Stimulated activated CD4-positive, alpha-beta T cell treated with anti-CD3 and anti-CD28 coated beads, Interleukin-4, amount 100 ng/mL, for 4 hours (primary cell): ENCODE data around the gene RNF217.

Experiments
- DNase-seq, 2 experiments: peaks; one replicate each; pipeline ENCODE4 v3.0.0-alpha.2; 2020

The RNF217 gene

GRCh38 chr6:124991764-124992295 is 29.6 kb downstream of the RNF217 start:
- no peak for DNase-seq

DNA sequence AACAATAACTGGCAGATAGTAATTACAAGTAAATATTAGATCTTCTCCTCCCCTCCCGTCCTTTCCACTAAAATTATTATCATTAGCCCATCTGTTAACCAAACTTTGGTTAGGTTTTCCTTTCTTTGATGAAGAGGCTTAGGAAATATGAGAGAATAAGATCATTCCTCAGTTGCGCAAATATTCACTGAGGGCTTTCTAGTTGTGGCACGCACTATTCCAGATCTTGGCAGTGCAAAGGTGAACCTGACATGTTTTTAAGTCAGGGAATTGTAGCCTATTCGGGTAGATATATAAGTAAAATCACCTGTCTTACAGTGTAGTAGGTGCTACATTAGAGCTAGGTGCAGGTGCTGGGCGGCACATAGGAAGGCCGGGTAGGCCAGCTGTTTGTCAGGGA is 31.1 kb downstream of the RNF217 start:
- no peak for DNase-seq

DNA sequence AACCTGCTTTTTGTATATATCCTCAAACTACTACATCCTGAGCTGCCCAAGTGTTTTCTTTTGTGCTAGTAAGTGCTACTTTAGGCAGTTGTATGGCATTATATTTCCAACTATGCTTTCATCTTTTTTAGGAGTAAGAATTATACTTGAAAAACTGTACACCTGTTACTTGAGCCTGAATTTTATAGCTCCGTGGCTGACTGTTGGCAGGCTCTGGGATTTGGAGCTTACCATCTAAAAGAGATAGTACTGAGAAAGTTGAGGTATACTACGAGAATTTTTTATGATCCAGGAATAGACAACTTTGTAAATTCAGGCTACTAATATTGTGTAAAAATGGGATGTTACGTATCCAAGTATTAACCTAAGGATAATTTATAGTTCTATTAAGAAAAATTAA is 32.4 kb downstream of the RNF217 start:
- no peak for DNase-seq

GRCh38 chr6:124995131-124995530 is 32.9 kb downstream of the RNF217 start:
- no peak for DNase-seq

DNA sequence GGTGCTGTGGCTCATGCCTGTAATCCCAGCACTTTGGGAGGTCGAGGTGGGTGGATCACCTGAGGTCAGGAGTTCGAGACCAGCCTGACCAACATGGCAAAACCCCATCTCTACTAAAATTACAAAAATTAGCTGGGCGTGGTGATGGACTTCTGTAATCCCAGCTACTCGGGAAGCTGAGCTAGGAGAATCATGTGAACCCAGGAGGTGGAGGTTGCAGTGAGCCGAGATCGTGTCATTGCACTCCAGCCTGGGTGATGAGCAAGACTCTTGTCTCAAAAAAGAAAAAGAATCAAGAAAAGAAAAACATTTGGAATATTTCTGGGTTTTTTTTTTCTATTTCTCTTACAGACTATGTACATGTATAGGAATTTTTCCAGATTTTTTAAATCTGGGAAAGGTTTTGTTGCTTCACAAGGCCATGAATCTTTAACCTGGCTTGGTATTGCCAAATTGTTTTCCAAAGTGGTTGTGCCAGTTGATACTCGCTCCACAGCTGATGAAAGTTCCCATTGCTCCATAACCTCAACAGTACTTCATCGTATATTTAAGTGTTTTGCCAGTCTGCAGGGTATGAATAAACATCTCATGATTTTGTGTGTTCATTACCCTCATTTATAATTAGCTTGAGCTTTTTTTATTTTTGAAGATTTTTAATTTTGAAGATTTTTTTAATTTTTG is 33.5 kb downstream of the RNF217 start:
- no peak for DNase-seq

GRCh38 chr6:124996411-124996810 is 34.2 kb downstream of the RNF217 start:
- DNase-seq: no peak

- DNase-seq: no peak
These were observed 35.1 kb downstream of the RNF217 start for GRCh38 chr6:124997196-124997875.

DNA sequence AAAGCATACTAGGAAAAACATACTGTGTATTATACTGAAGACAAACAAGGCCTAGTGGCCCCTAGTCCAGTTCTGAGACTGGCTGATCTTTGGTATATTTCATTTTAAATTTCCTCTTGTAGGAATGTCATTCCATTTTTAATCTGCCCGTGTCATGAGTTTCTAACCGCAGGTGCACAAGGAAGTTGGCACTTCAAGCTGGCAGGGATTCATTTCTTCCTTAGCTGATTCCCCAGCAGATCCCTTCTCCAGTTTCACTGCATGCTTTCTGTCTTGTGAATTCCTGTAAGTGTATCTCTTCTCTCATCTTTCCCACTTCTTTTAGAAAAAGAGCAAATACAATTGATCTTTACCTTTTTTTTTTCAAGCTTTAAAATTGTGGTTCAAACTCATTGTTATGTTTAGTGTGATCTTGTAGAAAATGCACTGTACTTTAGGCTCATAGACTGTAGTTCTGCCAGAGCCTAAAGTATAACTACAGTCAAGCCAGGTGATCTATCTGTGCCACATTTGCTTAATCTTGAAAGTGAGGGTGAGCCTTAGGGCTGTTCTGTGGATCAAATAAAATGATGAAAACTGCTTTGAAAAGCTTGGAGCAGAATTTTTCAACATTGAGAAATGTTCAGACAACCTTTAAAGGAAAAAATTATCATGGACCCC is 37.0 kb downstream of the RNF217 start:
- no peak for DNase-seq

GRCh38 chr6:125001684-125002405 is 39.6 kb downstream of the RNF217 start:
- DNase-seq: no peak

- no peak for DNase-seq
These were observed 40.1 kb downstream of the RNF217 start for GRCh38 chr6:125002406-125002741.

GRCh38 chr6:125003070-125003469 is 40.8 kb downstream of the RNF217 start:
- no peak for DNase-seq

DNA sequence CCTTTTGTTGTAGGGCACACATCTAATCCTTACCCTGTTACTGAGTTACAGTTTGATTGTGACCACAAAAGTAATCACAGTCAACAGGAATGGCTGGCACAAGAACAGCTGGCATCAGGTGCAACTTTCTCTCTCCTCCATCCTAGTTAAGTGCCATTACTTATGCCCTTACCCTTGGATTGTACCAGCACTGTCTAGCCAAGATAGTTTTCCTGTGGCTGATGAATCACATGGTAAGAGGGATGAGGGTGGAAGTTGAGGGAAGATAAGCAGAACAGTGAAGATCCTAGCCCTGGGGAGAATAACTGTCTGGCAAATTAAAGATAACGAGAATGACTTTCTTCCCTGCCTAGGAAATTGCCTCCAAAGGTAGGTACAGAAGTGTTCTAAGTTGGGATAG is 42.0 kb downstream of the RNF217 start:
- no peak for DNase-seq

DNA sequence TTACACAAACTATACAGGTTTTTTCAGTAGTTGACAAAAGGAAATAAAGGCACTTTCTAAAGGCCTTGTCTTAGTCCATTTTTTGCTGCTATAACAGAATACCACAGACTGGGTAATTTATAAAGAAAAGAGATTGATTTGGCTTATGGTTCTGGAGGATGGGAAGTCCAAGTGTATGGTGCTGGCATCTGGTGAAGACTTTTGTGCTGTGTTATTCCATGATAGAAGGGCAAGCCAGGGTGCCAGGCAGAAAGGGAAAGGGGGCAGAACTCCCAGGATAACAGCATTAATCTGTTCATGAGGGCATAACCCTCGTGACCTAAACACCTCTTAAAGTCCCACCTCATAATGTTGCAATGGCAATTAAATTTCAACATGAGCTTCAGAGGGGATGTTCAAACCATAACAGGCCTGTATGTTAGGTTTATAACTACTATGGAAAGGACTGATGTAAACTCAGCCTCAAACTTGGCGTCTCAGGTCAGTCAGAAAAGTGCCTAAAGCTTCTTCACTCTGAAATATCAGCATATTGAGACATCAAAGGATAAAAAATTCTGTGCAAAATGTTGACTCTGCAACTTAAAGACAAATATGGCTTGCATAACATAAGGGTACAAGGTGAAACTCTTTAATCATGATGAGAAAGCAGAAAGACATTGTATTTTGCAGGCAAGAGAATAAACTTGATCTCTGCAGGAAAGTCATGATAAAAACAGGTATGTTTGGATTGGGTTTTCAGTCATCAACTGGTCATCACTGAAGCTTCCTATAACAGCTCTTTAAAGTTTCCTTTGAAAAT is 42.8 kb downstream of the RNF217 start:
- no peak for DNase-seq

DNA sequence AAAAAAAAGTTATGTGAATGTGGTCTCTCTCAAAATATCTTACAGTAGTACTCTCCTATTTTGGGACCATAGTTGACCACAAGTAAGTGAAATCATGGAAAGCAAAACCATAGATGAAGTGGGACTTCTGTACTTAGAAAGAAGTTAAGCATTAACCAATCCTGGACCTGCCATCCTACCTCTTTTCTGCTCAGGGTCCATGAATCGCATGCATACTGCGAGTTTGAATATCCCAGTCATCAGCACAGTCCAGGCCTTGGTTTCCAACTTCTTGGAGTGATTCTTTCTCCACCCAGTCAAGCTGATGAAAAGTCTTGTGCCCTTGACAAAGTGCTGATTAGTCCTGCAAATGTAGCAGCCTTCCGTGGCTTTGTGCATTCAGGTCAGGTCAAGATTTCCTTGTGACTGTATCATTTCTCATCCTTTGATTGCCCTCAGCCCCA is 46.0 kb downstream of the RNF217 start:
- DNase-seq: no peak

- DNase-seq: no peak
These were observed 46.7 kb downstream of the RNF217 start for GRCh38 chr6:125008957-125009356.

DNA sequence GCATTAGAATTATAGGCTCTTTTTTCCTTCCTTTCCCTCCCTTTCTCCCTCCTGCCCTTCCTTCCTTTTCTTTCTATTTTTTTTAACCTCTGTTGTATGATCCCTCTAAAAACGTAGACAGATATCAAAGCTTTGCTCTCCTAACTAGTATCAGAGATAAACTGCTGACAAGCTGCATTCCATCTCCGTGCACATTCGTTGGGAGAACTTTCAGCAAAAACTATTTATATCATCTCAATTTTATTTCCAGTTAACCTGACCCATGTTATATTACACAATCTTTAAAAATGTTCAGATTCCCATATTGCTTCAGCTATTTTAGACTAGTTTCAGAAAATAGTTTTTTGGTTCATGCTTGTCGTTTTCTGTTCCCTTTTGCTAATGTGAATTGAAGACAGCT is 47.3 kb downstream of the RNF217 start:
- DNase-seq: no peak

DNA sequence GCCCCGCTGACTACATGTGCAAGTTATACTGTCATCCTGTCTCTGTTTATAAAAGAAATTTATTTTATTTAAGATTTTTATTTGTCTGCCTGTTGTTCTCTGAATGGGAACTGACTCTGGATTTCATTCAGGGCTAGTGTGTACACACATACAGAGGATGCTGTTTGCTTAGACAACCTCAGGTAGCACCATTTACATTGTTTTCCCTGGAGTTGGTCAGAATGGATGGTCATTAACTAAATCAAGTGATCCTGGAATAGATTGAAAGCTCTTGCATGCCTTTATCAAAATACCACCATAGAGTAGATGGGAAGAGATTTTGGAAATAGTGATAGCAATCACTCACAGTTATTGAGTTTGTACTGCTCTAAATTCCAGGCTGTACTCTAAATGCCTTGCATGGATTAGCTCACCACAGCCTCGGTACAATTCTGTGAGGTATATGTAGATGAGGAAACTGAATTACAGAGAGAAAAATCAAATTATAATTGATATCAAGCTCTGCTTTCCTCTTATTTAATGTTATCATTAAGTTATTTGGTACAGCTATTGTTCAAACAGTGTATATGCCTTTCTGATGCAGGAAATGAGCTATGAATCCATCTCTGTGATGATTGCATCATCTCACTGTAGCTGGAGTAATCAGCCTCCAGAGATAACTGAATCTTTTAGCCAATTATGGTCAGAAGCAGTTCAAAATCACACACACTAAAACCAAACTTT is 51.9 kb downstream of the RNF217 start:
- DNase-seq: no peak

DNA sequence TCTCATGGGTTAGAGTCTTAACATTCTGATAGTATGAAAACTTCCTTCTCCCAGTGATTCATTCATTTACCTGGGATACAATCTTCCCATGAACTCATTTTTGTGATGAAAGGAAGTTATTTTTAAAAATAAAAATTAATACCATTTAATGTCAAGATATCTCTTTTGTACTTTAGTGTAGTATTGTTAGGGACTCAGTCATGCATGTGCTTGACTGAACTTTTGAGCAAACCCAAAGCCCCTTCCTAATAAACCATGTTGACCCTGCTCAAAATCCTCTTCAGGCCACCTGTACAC is 52.4 kb downstream of the RNF217 start:
- no peak for DNase-seq

- no peak for DNase-seq
These were observed 52.9 kb downstream of the RNF217 start for GRCh38 chr6:125015152-125015551.

DNA sequence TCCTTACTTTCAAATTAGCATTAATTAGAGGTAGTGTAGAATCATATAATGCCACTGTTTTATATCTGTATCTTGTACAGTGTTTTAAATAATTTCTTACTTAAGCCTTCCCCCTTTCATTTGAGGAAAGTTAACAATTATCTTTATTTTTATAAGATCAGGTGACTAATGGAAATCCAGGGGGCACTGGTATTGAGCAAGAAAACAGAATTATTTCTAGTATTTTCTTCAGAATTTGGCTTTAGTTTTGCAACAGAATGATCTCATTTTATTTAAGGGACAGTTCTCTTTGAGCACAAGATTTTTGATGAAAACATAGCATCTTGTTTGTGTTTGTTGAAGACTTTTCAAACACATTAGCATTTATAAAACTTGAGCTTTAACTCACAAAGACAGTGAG is 55.9 kb downstream of the RNF217 start:
- no peak for DNase-seq

GRCh38 chr6:125019281-125019680 is 57.0 kb downstream of the RNF217 start:
- no peak for DNase-seq

DNA sequence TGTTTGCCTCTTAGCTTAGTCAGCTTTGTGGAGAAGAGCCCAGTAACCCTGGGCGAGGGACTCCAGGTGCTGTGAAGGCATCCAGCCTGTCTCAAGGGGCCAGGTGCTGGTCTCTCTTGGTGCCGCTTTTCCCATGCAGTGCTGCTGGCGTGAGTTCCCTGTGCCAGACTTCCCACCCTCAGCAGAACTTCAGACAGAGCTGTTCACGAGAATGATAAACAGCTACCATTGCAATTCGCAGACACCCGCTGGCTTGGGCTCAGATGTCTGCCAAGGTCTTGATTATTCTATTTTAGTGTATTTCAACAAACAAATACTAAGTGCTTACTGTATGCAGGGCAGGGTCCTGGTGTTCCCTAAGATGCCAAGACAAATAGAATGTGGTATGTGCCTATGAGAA is 57.7 kb downstream of the RNF217 start:
- DNase-seq: no peak
